Gastrocnemius medialis (tissue), 4 donors: ENCODE results near the gene ITIH6.

Experiments used
- POLR2A ChIP-seq, 2 donors: fragments of 450-650 bp; IDR thresholded peaks; one replicate each; pipeline ENCODE4 v1.6.1; 2017; ENCODE audit warnings: antibody characterized with exemption in 2 of 2, mild to moderate bottlenecking in 2 of 2, moderate library complexity in 2 of 2
- TF ChIP-seq, protein P1 (sequence below), 5 experiments: fragments of 450-650 bp in 3 of 5; fragments of 200-600 bp in 2 of 5; sonication (generic) in 2 of 5; IDR thresholded peaks in 4 of 5; conservative IDR thresholded peaks in 1 of 5; 1 replicate in 4 of 5; 2 replicates in 1 of 5; pipeline ENCODE4 v1.5.1; 2016 to 2019; ENCODE audit warnings: antibody characterized with exemption in 5 of 5, mild to moderate bottlenecking in 3 of 5, moderate library complexity in 3 of 5

DNA sequence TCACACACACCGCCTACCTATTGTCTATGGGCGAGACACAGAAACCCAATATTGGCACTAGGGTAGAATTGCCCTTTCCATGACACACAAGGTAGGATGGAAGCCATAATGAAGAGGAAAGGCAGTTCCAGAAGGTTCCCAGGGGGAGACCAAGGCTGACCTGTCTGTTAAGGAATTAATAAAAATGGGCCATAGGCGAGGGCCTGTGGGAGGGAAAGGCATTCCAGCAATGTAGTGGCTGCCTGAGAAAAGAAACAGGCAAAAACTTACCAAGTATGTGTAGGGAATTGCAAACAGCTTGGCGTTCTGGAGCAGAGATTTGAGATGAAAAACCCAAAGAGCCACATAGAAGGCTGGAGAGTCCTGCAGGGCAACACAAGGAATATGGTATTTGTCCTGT is 28.5 kb upstream of the ITIH6 start:
- TF ChIP-seq, protein P1, sequence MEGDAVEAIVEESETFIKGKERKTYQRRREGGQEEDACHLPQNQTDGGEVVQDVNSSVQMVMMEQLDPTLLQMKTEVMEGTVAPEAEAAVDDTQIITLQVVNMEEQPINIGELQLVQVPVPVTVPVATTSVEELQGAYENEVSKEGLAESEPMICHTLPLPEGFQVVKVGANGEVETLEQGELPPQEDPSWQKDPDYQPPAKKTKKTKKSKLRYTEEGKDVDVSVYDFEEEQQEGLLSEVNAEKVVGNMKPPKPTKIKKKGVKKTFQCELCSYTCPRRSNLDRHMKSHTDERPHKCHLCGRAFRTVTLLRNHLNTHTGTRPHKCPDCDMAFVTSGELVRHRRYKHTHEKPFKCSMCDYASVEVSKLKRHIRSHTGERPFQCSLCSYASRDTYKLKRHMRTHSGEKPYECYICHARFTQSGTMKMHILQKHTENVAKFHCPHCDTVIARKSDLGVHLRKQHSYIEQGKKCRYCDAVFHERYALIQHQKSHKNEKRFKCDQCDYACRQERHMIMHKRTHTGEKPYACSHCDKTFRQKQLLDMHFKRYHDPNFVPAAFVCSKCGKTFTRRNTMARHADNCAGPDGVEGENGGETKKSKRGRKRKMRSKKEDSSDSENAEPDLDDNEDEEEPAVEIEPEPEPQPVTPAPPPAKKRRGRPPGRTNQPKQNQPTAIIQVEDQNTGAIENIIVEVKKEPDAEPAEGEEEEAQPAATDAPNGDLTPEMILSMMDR (IDR thresholded peaks at IDR 0.05 in 4 of 5, conservative IDR thresholded peaks at IDR 0.05 in 1 of 5): no peak
- TF ChIP-seq POLR2A (IDR thresholded peaks at IDR 0.05): no peak
